Measurements from ENCODE around the gene AKNA. TPM values are rescaled to one million over a fixed set of nuclear protein-coding genes. Genes with fewer than 3 reads are reported as not detected.
A peak's percentile ranks its signal among the peaks of the same experiment; 100 is the strongest.

Gene AKNA
- total and polyA plus RNA-seq, 2 of the 8 experiments (the other 6 are each of a cell fraction or from before 2014, with no cell fraction given): 21.0 to 27.4 TPM

DNA sequence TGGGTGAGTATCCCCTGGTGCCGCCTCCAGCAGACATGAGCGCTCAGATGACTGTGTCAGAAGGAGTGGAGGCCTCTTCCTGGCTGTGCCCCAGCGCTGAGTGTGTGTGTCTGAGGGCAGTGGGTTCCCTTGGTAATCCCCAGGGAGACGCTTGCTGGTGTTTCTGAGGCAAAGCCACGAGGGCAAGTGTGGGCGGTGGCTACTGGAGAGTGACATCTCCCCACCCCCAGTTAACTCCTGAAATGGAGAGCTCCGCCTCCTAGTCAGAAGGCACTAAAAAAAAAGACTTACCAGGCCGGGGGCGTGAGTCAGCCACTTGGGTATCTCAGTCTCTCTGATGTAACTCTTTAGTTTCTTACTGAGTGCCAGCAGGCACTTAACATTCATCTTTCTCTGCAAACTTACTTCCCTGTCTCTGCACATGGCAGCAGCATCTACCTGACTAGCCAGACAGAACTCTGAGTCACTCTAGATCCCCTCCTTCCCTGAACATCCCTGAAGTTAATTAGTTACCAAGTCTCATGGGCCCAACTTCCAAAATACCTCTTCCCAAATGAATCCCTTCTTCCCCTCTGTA is 38.8 kb downstream of the AKNA start:
- Histone ChIP-seq H3K4ac (replicated peaks; ENCODE audit: insufficient read length, low read depth, low read length) (no peak overlapping the region), H3K18ac (ENCODE audit: extremely low read depth, low read length) (peak overlapping the region; percentile 87), H4K5ac (ENCODE audit: insufficient read length, low read depth, low read length) (no peak overlapping the region), H2BK20ac (ENCODE audit: low read length) (peak overlapping the region; percentile 48; the same call in 1 of the 2 replicates), H2BK5ac (ENCODE audit: low read depth, low read length) (peak overlapping the region; percentile 85), H2BK12ac (ENCODE audit: low read depth, low read length) (peak overlapping the region; percentile 84; the same call in 1 of the 2 replicates), H3K79me1 (ENCODE audit: low read depth, low read length) (no peaks in the 10 kb centered on the region), H2BK15ac (ENCODE audit: low read length) (0 out of 2 replicates have a peak overlapping the region, but pooled peaks have one; percentile 53), H3K4me3 (ENCODE audit: extremely low read depth in 1 of 4, insufficient read depth in 2 of 4, low read depth in 3 of 4, low read length in 4 of 4) (no peak overlapping the region), H4K91ac (replicated peaks; ENCODE audit: insufficient read length, low read length) (no peak overlapping the region), H4K20me1 (replicated peaks in 1 of 2; ENCODE audit: control insufficient read depth in 1 of 2, insufficient read depth in 2 of 2, low read length in 2 of 2) (no peaks in the 10 kb centered on the region), H3K23ac (ENCODE audit: insufficient read length) (no peak overlapping the region), H2AFZ (ENCODE audit: low read length) (no peak overlapping the region), H3K14ac (ENCODE audit: insufficient read length) (no peak overlapping the region), H3K27ac (ENCODE audit: low read depth, low read length) (peak overlapping the region; percentile 21; the same call in 1 of the 2 replicates), H3K79me2 (ENCODE audit: control insufficient read depth in 1 of 2, insufficient read depth in 2 of 2, low read length in 2 of 2) (no peaks in the 10 kb centered on the region), H3K4me1 (replicated peaks in 1 of 4; ENCODE audit: control insufficient read depth in 3 of 4, insufficient read depth in 4 of 4, low read length in 3 of 4) (peaks cover 4 to 11% (median 8%) of the 10 kb centered on the region in 4 experiments; a peak in 6 of 7 replicates), H3K27me3 (replicated peaks in 1 of 4; ENCODE audit: control insufficient read depth in 3 of 4, extremely low read depth in 1 of 4, insufficient read depth in 3 of 4, low read length in 3 of 4) (no peaks in the 10 kb centered on the region), H2BK120ac (replicated peaks; ENCODE audit: low read depth, low read length) (no peak overlapping the region), H3K9ac (replicated peaks in 1 of 4; ENCODE audit: extremely low read depth in 1 of 4, low read depth in 3 of 4, low read length in 3 of 4) (no peak overlapping the region), H3K4me2 (ENCODE audit: insufficient read depth in 1 of 2, low read depth in 2 of 2, low read length in 2 of 2) (peak overlapping the region in 1 of 2 experiments; percentile 59; a peak in 2 of 4 replicates), H3K36me3 (ENCODE audit: control insufficient read depth in 2 of 4, insufficient read depth in 4 of 4, low read length in 3 of 4) (peaks cover 12 to 80% (median 46%) of the 10 kb centered on the region in 4 experiments; a peak in 7 of 8 replicates), H2AK5ac (ENCODE audit: low read depth, low read length) (peak overlapping the region; percentile 83; the same call in 1 of the 2 replicates), H3K23me2 (ENCODE audit: low read depth, low read length) (no peaks in the 10 kb centered on the region), H4K8ac (ENCODE audit: extremely low read depth, insufficient read depth, low read length) (no peak overlapping the region; the same call in 1 of the 2 replicates), H3K56ac (replicated peaks; ENCODE audit: insufficient read length, low read depth, low read length) (no peak overlapping the region), H3K9me3 (ENCODE audit: insufficient read depth in 2 of 2, low read depth in 1 of 2, low read length in 1 of 2) (no peaks in the 10 kb centered on the region)
- ChIA-PET POLR2A (ENCODE audit: partially characterized antibody) (interaction anchor here (0.8 to 1.9 kb wide), 9 partner anchors 9 to 241 kb away, joined by 3 to 6 read pairs (median 4); no protein-coding TSS in a partner anchor), CTCF (ENCODE audit: partially characterized antibody) (interaction anchor here (4.5 kb wide), 1 partner anchor 10 kb away, joined by 21 read pairs; no protein-coding TSS in a partner anchor)
- DNase-seq (ENCODE audit: low read depth in 1 of 2, low spot score in 2 of 2) (peak; percentile 66 to 68), FAIRE-seq (peak; percentile 57)
- WGBS, 2 experiments (ENCODE audit: extremely low coverage in 1 of 2, insufficient coverage in 1 of 2, insufficient read length in 1 of 2, insufficient replicate concordance in 2 of 2, low coverage in 1 of 2, low lambda C conversion rate in 2 of 2, missing lambda C conversion rate in 1 of 2): 61% methylated on average over 9 of the region's 9 CpGs; no CpG with 5 or more reads in 1 of the 2 experiments
- TF ChIP-seq TCF12 (IDR thresholded peaks at IDR 0.05; ENCODE audit: low read depth, low read length): no peak
- peak; percentile 67; the same call in 1 of the 2 replicates for TF ChIP-seq JUND (IDR thresholded peaks at IDR 0.05; ENCODE audit: low read length)
- TF ChIP-seq, protein P1, sequence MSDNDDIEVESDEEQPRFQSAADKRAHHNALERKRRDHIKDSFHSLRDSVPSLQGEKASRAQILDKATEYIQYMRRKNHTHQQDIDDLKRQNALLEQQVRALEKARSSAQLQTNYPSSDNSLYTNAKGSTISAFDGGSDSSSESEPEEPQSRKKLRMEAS (IDR thresholded peaks at IDR 0.05): peak; percentile 68
- 0 out of 4 replicates have a peak, but pooled peaks of 1 of the 2 experiments have one; percentile 30 for TF ChIP-seq SIN3A (conservative IDR thresholded peaks at IDR 0.05 in 1 of 2, IDR thresholded peaks at IDR 0.05 in 1 of 2; ENCODE audit: low read depth in 1 of 2, low read length in 2 of 2)
- TF ChIP-seq SIX5 (IDR thresholded peaks at IDR 0.05; ENCODE audit: low read depth, low read length): no peak
